Right lobe of liver (tissue), 4 donors: ENCODE data around the gene PSG6.
"Not testable (repeated sequence)": the region's sequence is repeated elsewhere in the genome, so short reads cannot be mapped to it uniquely, and the experiment has no call there.

Experiments used
- POLR2A ChIP-seq: fragments of 450-650 bp; IDR thresholded peaks from one replicate; pipeline ENCODE4 v1.6.1; 2017; ENCODE audit warnings: antibody characterized with exemption, mild to moderate bottlenecking
- TF ChIP-seq, protein P1 (sequence below), 4 donors: fragments of 200-600 bp in 3 of 4; fragments of 450-650 bp in 1 of 4; IDR thresholded peaks; one replicate each; pipeline versions ENCODE4 v1.5.1 to v1.8.0; 2016 to 2022; ENCODE audit warnings: antibody characterized with exemption in 4 of 4, mild to moderate bottlenecking in 2 of 4
- donor health status: DM: no; HTN: no; CAD: no.
- donor health status: DM: no; HTN: no; CAD: no.
- donor health status: DM: no; HTN: yes; CAD: no.

DNA sequence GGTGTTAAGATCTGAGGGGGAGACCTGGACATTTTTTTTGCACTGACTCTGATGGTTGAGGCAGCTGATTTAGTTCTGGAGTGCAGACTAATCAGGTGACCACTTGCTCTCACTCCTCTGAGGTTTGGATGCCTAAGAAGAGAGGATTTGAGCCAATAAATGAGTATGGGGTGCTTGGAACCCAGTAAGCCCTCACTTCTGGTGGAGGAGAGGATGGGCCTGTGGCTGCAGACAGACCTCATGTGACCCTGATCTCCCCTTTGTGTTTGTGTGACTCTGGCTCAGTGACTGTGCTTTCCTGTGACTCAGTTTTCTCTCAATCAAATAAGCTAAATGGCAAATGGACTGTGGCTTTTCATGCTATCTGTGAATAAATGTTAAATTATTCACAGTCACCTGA, 16.5 kb upstream of the PSG6 start:
- TF ChIP-seq, protein P1, sequence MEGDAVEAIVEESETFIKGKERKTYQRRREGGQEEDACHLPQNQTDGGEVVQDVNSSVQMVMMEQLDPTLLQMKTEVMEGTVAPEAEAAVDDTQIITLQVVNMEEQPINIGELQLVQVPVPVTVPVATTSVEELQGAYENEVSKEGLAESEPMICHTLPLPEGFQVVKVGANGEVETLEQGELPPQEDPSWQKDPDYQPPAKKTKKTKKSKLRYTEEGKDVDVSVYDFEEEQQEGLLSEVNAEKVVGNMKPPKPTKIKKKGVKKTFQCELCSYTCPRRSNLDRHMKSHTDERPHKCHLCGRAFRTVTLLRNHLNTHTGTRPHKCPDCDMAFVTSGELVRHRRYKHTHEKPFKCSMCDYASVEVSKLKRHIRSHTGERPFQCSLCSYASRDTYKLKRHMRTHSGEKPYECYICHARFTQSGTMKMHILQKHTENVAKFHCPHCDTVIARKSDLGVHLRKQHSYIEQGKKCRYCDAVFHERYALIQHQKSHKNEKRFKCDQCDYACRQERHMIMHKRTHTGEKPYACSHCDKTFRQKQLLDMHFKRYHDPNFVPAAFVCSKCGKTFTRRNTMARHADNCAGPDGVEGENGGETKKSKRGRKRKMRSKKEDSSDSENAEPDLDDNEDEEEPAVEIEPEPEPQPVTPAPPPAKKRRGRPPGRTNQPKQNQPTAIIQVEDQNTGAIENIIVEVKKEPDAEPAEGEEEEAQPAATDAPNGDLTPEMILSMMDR (IDR thresholded peaks at IDR 0.05): not testable (repeated sequence)
- TF ChIP-seq POLR2A: not testable (repeated sequence)
